ENCODE results near the gene MICAL3.

DNA sequence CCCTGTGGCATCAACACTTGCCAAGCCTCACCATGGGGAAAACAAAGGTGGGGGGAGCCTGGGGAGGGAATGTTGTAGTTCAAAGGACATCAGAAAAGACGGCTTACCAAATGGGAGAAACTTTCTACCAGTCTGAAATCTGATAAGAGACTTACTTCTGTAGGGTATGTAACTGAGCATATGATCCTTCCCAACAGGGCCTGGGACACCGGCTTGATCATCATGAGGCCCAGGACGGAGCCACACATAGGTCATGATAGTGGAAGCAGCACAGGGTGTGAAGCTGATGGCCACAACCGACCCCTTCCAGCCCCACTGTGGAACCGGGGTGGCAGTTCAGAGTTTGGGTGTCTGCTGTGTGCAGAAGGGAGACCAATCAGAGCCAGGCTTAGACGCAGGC is 51.1 kb downstream of the MICAL3 start:
- TF ChIP-seq, protein P1, sequence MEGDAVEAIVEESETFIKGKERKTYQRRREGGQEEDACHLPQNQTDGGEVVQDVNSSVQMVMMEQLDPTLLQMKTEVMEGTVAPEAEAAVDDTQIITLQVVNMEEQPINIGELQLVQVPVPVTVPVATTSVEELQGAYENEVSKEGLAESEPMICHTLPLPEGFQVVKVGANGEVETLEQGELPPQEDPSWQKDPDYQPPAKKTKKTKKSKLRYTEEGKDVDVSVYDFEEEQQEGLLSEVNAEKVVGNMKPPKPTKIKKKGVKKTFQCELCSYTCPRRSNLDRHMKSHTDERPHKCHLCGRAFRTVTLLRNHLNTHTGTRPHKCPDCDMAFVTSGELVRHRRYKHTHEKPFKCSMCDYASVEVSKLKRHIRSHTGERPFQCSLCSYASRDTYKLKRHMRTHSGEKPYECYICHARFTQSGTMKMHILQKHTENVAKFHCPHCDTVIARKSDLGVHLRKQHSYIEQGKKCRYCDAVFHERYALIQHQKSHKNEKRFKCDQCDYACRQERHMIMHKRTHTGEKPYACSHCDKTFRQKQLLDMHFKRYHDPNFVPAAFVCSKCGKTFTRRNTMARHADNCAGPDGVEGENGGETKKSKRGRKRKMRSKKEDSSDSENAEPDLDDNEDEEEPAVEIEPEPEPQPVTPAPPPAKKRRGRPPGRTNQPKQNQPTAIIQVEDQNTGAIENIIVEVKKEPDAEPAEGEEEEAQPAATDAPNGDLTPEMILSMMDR (IDR thresholded peaks at IDR 0.05), result no peak
- no peak for TF ChIP-seq EP300 (IDR thresholded peaks at IDR 0.05)
